HG02970 (cell line): ENCODE measurements around the gene C18orf32.
A peak's percentile ranks its signal among the peaks of the same experiment; 100 is the strongest.
"Not testable (repeated sequence)": the region's sequence is repeated elsewhere in the genome, so short reads cannot be mapped to it uniquely, and the experiment has no call there.

Experiments used
- ATAC-seq: cut with Tn5 transposase; IDR thresholded peaks from one replicate; pipeline ENCODE4 v1.9.1; 2021; ENCODE audit warnings: mild to moderate bottlenecking, moderate library complexity, moderate number of reproducible peaks; ENCODE audit not compliant: unreplicated experiment, low FRiP score

Gene C18orf32

GRCh38 chr18:49472459-49472858 is 14.6 kb downstream of the C18orf32 start:
- ATAC-seq = no peak

- ATAC-seq = no peak
These were observed 15.5 kb downstream of the C18orf32 start for GRCh38 chr18:49471532-49471931.

GRCh38 chr18:49467599-49467998 is 19.4 kb downstream of the C18orf32 start:
- ATAC-seq = no peak

- no peak for ATAC-seq
These were observed 19.9 kb downstream of the C18orf32 start for GRCh38 chr18:49467019-49467563.

GRCh38 chr18:49464718-49465598 is 22.1 kb downstream of the C18orf32 start:
- ATAC-seq = no peak

- ATAC-seq = no peak
These were observed 25.4 kb downstream of the C18orf32 start for GRCh38 chr18:49461602-49461977.

- no peak for ATAC-seq
These were observed 25.9 kb downstream of the C18orf32 start for GRCh38 chr18:49460976-49461601.

- peak; percentile 22 for ATAC-seq
These were observed 27.4 kb downstream of the C18orf32 start for GRCh38 chr18:49459404-49460171.

- no peak for ATAC-seq
These were observed 29.4 kb downstream of the C18orf32 start for GRCh38 chr18:49457616-49458015.

- no peak for ATAC-seq
These were observed 30.2 kb downstream of the C18orf32 start for GRCh38 chr18:49456794-49457193.

GRCh38 chr18:49452534-49452933 is 34.5 kb downstream of the C18orf32 start:
- not testable (repeated sequence) for ATAC-seq

- ATAC-seq = no peak
These were observed 39.0 kb downstream of the C18orf32 start for GRCh38 chr18:49447810-49448745.

GRCh38 chr18:49446481-49446880 is 40.6 kb downstream of the C18orf32 start:
- no peak for ATAC-seq

GRCh38 chr18:49444581-49444980 is 42.5 kb downstream of the C18orf32 start:
- no peak for ATAC-seq

GRCh38 chr18:49443837-49444236 is 43.2 kb downstream of the C18orf32 start:
- ATAC-seq = no peak

- ATAC-seq = no peak
These were observed 45.6 kb downstream of the C18orf32 start for GRCh38 chr18:49441338-49441938.

GRCh38 chr18:49435170-49435569 is 51.9 kb downstream of the C18orf32 start:
- no peak for ATAC-seq

- no peak for ATAC-seq
These were observed 54.4 kb downstream of the C18orf32 start for GRCh38 chr18:49432602-49433001.
